ENCODE measurements around the gene CAST. TPM values are rescaled to one million over a fixed set of nuclear protein-coding genes. Genes with fewer than 3 reads are reported as not detected.
A peak's percentile ranks its signal among the peaks of the same experiment; 100 is the strongest.

Gene CAST
- total RNA-seq, 1 experiment from 2014 or later, result 52.3 TPM

- Histone ChIP-seq H3K9me3 (ENCODE audit: control insufficient read depth, low read depth, low read length) (no peaks in the 10 kb centered on the region), H2AK5ac (ENCODE audit: insufficient read length, low read length) (no peak overlapping the region), H3K4me1 (ENCODE audit: insufficient read depth, low read length) (no peaks in the 10 kb centered on the region), H3K23me2 (ENCODE audit: insufficient read length, low read depth, low read length, poor library complexity, severe bottlenecking) (no peaks in the 10 kb centered on the region), H3K56ac (ENCODE audit: insufficient read length, low read depth, low read length) (no peak overlapping the region), H2BK12ac (ENCODE audit: insufficient read length, low read depth, low read length) (no peak overlapping the region), H3K79me1 (ENCODE audit: insufficient read depth, low read depth, low read length, poor library complexity, severe bottlenecking) (no peaks in the 10 kb centered on the region), H2BK120ac (ENCODE audit: low read depth, low read length, poor library complexity, severe bottlenecking) (no peak overlapping the region), H4K8ac (replicated peaks; ENCODE audit: insufficient read length, low read depth, low read length) (no peak overlapping the region), H4K5ac (ENCODE audit: insufficient read length, low read depth, low read length) (no peak overlapping the region), H4K20me1 (ENCODE audit: control insufficient read depth, insufficient read depth, insufficient read length) (no peaks in the 10 kb centered on the region), H3K27ac (ENCODE audit: insufficient read length, low read depth, low read length) (no peak overlapping the region), H2BK5ac (ENCODE audit: insufficient read length, low read length) (no peak overlapping the region), H3K14ac (ENCODE audit: insufficient read depth, low read length) (no peak overlapping the region), H3K9ac (ENCODE audit: extremely low read depth, insufficient read length, low read length) (no peak overlapping the region), H3T11ph (ENCODE audit: low read length) (no peak overlapping the region), H3K4me2 (ENCODE audit: insufficient read depth, insufficient read length, low read length) (no peak overlapping the region), H3K18ac (ENCODE audit: insufficient read length, low read depth, low read length) (no peak overlapping the region), H2BK20ac (ENCODE audit: low read depth, low read length, poor library complexity, severe bottlenecking) (no peak overlapping the region), H3K4ac (ENCODE audit: low read depth, low read length) (no peak overlapping the region), H3K79me2 (ENCODE audit: insufficient read depth, low read length) (no peaks in the 10 kb centered on the region), H4K91ac (ENCODE audit: insufficient read length, low read depth, low read length) (no peak overlapping the region), H2BK15ac (ENCODE audit: low read depth, low read length) (no peak overlapping the region), H3K27me3 (ENCODE audit: insufficient read depth, low read length) (no peaks in the 10 kb centered on the region), H3K23ac (ENCODE audit: insufficient read length, low read depth, low read length) (no peak overlapping the region), H2AFZ (ENCODE audit: low read length) (no peak overlapping the region)
- peak; percentile 75 for TF ChIP-seq CTCF (conservative IDR thresholded peaks at IDR 0.05)
- H3K27me3 Mint-ChIP-seq (ENCODE audit: low read depth), result no peaks in the 10 kb centered on the region
- no peaks in the 10 kb centered on the region for H3K4me1 Mint-ChIP-seq
- no peaks in the 10 kb centered on the region for H3K9me3 Mint-ChIP-seq
- H3K36me3 Mint-ChIP-seq (ENCODE audit: insufficient read depth in 1 of 3, low read depth in 3 of 3), result no peaks in the 10 kb centered on the region
- no peak overlapping the region for H3K27ac Mint-ChIP-seq
- H3K4me3 Mint-ChIP-seq, result no peak overlapping the region
- DNase-seq, result no peak
- no CpG with 5 or more reads among the region's 5 CpGs for whole genome bisulfite sequencing (ENCODE audit: extremely low coverage, insufficient read length, low lambda C conversion rate)
These were observed 25.8 kb downstream of the CAST start for GRCh38 chr5:96687812-96688453.

Data from H9 (cell line).